Measurements from ENCODE around the gene GARIN5B. TPM values are rescaled to one million over a fixed set of nuclear protein-coding genes. Genes with fewer than 3 reads are reported as not detected.

GARIN5B gene
- polyA plus RNA-seq, 3 donors, result not detected

- Histone ChIP-seq H3K27me3 (ENCODE audit: control insufficient read depth in 2 of 2, insufficient read depth in 2 of 2, low read length in 2 of 2) (peaks cover 25 to 31% of the 10 kb centered on the region in 2 donors), H3K9ac (ENCODE audit: insufficient read depth, low read length, poor library complexity, severe bottlenecking) (no peak overlapping the region), H3K36me3 (replicated peaks in 1 of 2; ENCODE audit: control insufficient read depth in 1 of 2, insufficient read depth in 2 of 2, low read length in 2 of 2) (no peaks in the 10 kb centered on the region), H2AFZ (ENCODE audit: insufficient read depth, low read depth, low read length, poor library complexity, severe bottlenecking) (no peak overlapping the region), H3K79me2 (ENCODE audit: insufficient read depth, low read length) (no peaks in the 10 kb centered on the region), H3K27ac (ENCODE audit: low read depth in 1 of 2, low read length in 2 of 2) (no peak overlapping the region), H4K20me1 (ENCODE audit: insufficient read depth, low read length) (no peaks in the 10 kb centered on the region), H3K4me2 (replicated peaks; ENCODE audit: extremely low read depth, low read length, poor library complexity, severe bottlenecking) (no peak overlapping the region), H3K4me1 (ENCODE audit: control insufficient read depth in 1 of 2, insufficient read depth in 2 of 2, low read length in 2 of 2) (peaks cover 4 to 6% of the 10 kb centered on the region in 2 donors), H3K4me3 (replicated peaks in 1 of 3; ENCODE audit: low read depth in 2 of 3, low read length in 3 of 3) (no peak overlapping the region), H3K9me3 (replicated peaks in 1 of 2; ENCODE audit: control insufficient read depth in 1 of 2, insufficient read depth in 1 of 2, low read length in 2 of 2) (peaks cover 1 to 2% of the 10 kb centered on the region in 2 donors)
- Mint-ChIP-seq H3K9me3 (peaks cover 0 to 15% (median 5%) of the 10 kb centered on the region in 7 donors), H3K4me3 (no peak overlapping the region), H3K4me1 (peaks cover 5% of the 10 kb centered on the region), H3K27ac (no peak overlapping the region), H3K36me3 (peaks cover 0 to 3% of the 10 kb centered on the region in 2 donors), H3K27me3 (ENCODE audit: low read depth in 3 of 3) (peaks cover 24 to 44% (median 38%) of the 10 kb centered on the region in 3 donors)
- no peak for DNase-seq
- intact Hi-C loops (cut with micrococcal nuclease), result no loop called here
- TF ChIP-seq CTCF (IDR thresholded peaks at IDR 0.05), result no peak
- 81% methylated on average over 16 of the region's 19 CpGs for WGBS (ENCODE audit: insufficient coverage)
Observed at GRCh38 chr19:55365964-55366363, 2.9 kb upstream of the GARIN5B start.

GRCh38 chr19:55365245-55365644, 2.2 kb upstream of the GARIN5B start:
- Histone ChIP-seq H3K4me1 (ENCODE audit: control insufficient read depth in 1 of 2, insufficient read depth in 2 of 2, low read length in 2 of 2) (peaks cover 4 to 6% of the 10 kb centered on the region in 2 donors), H3K4me2 (replicated peaks; ENCODE audit: extremely low read depth, low read length, poor library complexity, severe bottlenecking) (no peak overlapping the region), H3K79me2 (ENCODE audit: insufficient read depth, low read length) (no peaks in the 10 kb centered on the region), H3K36me3 (replicated peaks in 1 of 2; ENCODE audit: control insufficient read depth in 1 of 2, insufficient read depth in 2 of 2, low read length in 2 of 2) (no peaks in the 10 kb centered on the region), H3K9ac (ENCODE audit: insufficient read depth, low read length, poor library complexity, severe bottlenecking) (no peak overlapping the region), H2AFZ (ENCODE audit: insufficient read depth, low read depth, low read length, poor library complexity, severe bottlenecking) (no peak overlapping the region), H3K27me3 (ENCODE audit: control insufficient read depth in 2 of 2, insufficient read depth in 2 of 2, low read length in 2 of 2) (peaks cover 19 to 24% of the 10 kb centered on the region in 2 donors), H4K20me1 (ENCODE audit: insufficient read depth, low read length) (no peaks in the 10 kb centered on the region), H3K9me3 (replicated peaks in 1 of 2; ENCODE audit: control insufficient read depth in 1 of 2, insufficient read depth in 1 of 2, low read length in 2 of 2) (peaks cover 0 to 2% of the 10 kb centered on the region in 2 donors), H3K4me3 (replicated peaks in 1 of 3; ENCODE audit: low read depth in 2 of 3, low read length in 3 of 3) (no peak overlapping the region), H3K27ac (ENCODE audit: low read depth in 1 of 2, low read length in 2 of 2) (no peak overlapping the region)
- TF ChIP-seq CTCF (IDR thresholded peaks at IDR 0.05), result no peak
- Mint-ChIP-seq H3K27me3 (ENCODE audit: low read depth in 3 of 3) (peaks cover 18 to 38% (median 31%) of the 10 kb centered on the region in 3 donors), H3K4me3 (no peak overlapping the region), H3K27ac (no peak overlapping the region), H3K36me3 (no peaks in the 10 kb centered on the region), H3K4me1 (peaks cover 3% of the 10 kb centered on the region), H3K9me3 (peaks cover 0 to 12% (median 2%) of the 10 kb centered on the region in 7 donors)
- WGBS (ENCODE audit: insufficient coverage), result 97% methylated on average over 7 of the region's 8 CpGs
- intact Hi-C loops (cut with micrococcal nuclease), result no loop called here
- DNase-seq, result no peak
